Loucy (cell line): ENCODE measurements around the gene AGO4.

Source experiments
- CTCF ChIP-seq: fragments of 200-600 bp; sonication (generic); conservative IDR thresholded peaks from 2 replicates; pipeline ENCODE4 v1.5.1; 2014; ENCODE audit warnings: mild to moderate bottlenecking, antibody characterized with exemption, low read length
- EZH2phosphoT487 ChIP-seq: fragments of 200-600 bp; IDR thresholded peaks from 2 replicates; pipeline ENCODE4 v1.6.1; 2018; ENCODE audit warnings: antibody characterized with exemption, mild to moderate bottlenecking, moderate library complexity, borderline replicate concordance

DNA sequence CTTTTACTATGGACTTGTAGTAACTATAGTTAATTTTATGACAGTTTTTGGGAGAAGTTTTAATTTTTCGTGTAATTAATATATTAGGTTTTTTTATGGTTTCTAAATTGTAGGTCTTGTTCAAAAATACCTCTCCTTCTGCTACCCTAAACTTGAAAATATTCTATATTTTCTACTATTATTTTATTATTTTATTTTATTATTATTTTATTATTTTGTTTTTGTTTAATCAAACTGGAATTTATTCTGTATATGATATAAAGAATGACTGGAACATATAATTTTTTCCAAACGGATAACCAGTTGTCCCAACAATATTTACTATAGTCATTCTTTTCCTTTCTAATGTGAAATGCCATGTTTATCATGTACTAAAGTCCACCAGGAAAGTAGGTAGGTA lies 17.1 kb upstream of the AGO4 start:
- TF ChIP-seq CTCF, result no peak
- no peak for TF ChIP-seq EZH2phosphoT487
